ENCODE measurements around the gene DSC2. TPM values are rescaled to one million over a fixed set of nuclear protein-coding genes. Genes with fewer than 3 reads are reported as not detected.

DSC2 gene
- total RNA-seq, 2 donors from 2014 or later, result 141 to 184 TPM

GRCh38 chr18:31077878-31078277, 24.3 kb downstream of the DSC2 start:
- intact Hi-C loops (cut with DNase I), result no loop called here
- DNase-seq, result no peak
- no peak overlapping the region for H3K27ac ChIP-seq
- no peaks in the 10 kb centered on the region for H3K36me3 ChIP-seq
- H3K27me3 ChIP-seq, result no peaks in the 10 kb centered on the region
- no peaks in the 10 kb centered on the region for H3K9me3 ChIP-seq
- TF ChIP-seq CTCF (IDR thresholded peaks at IDR 0.05), result no peak
- H3K9ac ChIP-seq (ENCODE audit: low read depth in 2 of 2, low read length in 2 of 2), result no peak overlapping the region
- no peaks in the 10 kb centered on the region for H3K4me1 ChIP-seq
- H3K4me3 ChIP-seq, result no peak overlapping the region

- H3K27ac ChIP-seq, result no peak overlapping the region
- no peak overlapping the region for H3K9ac ChIP-seq (ENCODE audit: low read depth in 2 of 2, low read length in 2 of 2)
- TF ChIP-seq CTCF (IDR thresholded peaks at IDR 0.05), result no peak
- H3K9me3 ChIP-seq, result no peaks in the 10 kb centered on the region
- H3K4me1 ChIP-seq, result no peaks in the 10 kb centered on the region
- no peak overlapping the region for H3K4me3 ChIP-seq
- no peaks in the 10 kb centered on the region for H3K27me3 ChIP-seq
- no peak for DNase-seq
- intact Hi-C loops (cut with DNase I), result no loop called here
- H3K36me3 ChIP-seq, result no peaks in the 10 kb centered on the region
Observed at GRCh38 chr18:31072175-31072574, 30.0 kb downstream of the DSC2 start.

DNA sequence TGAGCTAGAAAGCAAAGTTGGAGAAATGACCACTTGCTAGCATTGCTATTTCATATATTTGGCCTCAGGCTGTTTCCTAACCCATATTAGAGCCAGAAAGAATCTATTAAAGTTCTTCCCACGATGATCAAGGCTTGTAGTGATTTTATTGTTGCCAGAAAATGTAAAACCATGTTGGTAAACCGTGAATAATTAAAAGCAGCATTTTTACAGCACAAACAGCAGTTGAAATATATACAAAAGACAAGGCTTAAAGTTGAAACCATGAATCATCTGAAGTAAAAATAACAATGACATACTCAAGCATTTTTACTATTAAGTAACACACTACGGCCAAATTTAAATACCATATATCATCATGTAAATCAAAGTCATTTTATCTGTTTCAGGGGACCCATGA, 32.0 kb downstream of the DSC2 start:
- Histone ChIP-seq H3K4me3 (no peak overlapping the region), H3K4me1 (no peaks in the 10 kb centered on the region), H3K27me3 (no peaks in the 10 kb centered on the region), H3K36me3 (no peaks in the 10 kb centered on the region), H3K9ac (ENCODE audit: low read depth in 2 of 2, low read length in 2 of 2) (no peak overlapping the region), H3K9me3 (no peaks in the 10 kb centered on the region), H3K27ac (no peak overlapping the region)
- DNase-seq, result no peak
- TF ChIP-seq CTCF (IDR thresholded peaks at IDR 0.05), result no peak
- intact Hi-C loops (cut with DNase I), result no loop called here

GRCh38 chr18:31066266-31066665, 36.0 kb downstream of the DSC2 start:
- no peaks in the 10 kb centered on the region for H3K27me3 ChIP-seq
- no peak overlapping the region for H3K9ac ChIP-seq (ENCODE audit: low read depth in 2 of 2, low read length in 2 of 2)
- no peaks in the 10 kb centered on the region for H3K4me1 ChIP-seq
- DNase-seq, result no peak
- no peak for TF ChIP-seq CTCF (IDR thresholded peaks at IDR 0.05)
- no peak overlapping the region for H3K4me3 ChIP-seq
- no peak overlapping the region for H3K27ac ChIP-seq
- H3K9me3 ChIP-seq, result no peaks in the 10 kb centered on the region
- H3K36me3 ChIP-seq, result no peaks in the 10 kb centered on the region
- intact Hi-C loops (cut with DNase I), result loop anchor here (10.0 kb wide), 1 partner anchor 469 kb away; no protein-coding TSS in a partner anchor

GRCh38 chr18:31065036-31065773, 37.0 kb downstream of the DSC2 start:
- H3K36me3 ChIP-seq, result no peaks in the 10 kb centered on the region
- H3K27me3 ChIP-seq, result no peaks in the 10 kb centered on the region
- H3K4me1 ChIP-seq, result no peaks in the 10 kb centered on the region
- H3K9me3 ChIP-seq, result no peaks in the 10 kb centered on the region
- intact Hi-C loops (cut with DNase I), result loop anchor here (10.0 kb wide), 1 partner anchor 470 kb away; no protein-coding TSS in a partner anchor
- DNase-seq, result no peak
- H3K27ac ChIP-seq, result no peak overlapping the region
- H3K4me3 ChIP-seq, result no peak overlapping the region
- TF ChIP-seq CTCF (IDR thresholded peaks at IDR 0.05), result no peak
- no peak overlapping the region for H3K9ac ChIP-seq (ENCODE audit: low read depth in 2 of 2, low read length in 2 of 2)
